Smooth muscle cell (in vitro differentiated cells): ENCODE results near the gene SPAG16. TPM values are rescaled to one million over a fixed set of nuclear protein-coding genes. Genes with fewer than 3 reads are reported as not detected.

ENCODE experiments used
- DNase-seq: peaks from one replicate; lab custom pipeline; 2025; ENCODE audit not compliant: unreplicated experiment; lab: John Stamatoyannopoulos, UW
- H2AFZ ChIP-seq: fragments of 200-600 bp; sonication (generic); 2 replicates; pipeline ENCODE4 v1.6.0; 2016; ENCODE audit warnings: antibody characterized with exemption, low read depth, mild to moderate bottlenecking
- H3F3A ChIP-seq: fragments of 200-600 bp; sonication (generic); 2 replicates; pipeline ENCODE4 v1.6.0; 2017; ENCODE audit warnings: antibody characterized with exemption, low read depth
- H3K27ac ChIP-seq: fragments of 200-600 bp; sonication (generic); 2 replicates; pipeline ENCODE4 v1.5.1; 2016; ENCODE audit warnings: low read depth, mild to moderate bottlenecking
- H3K27me3 ChIP-seq: fragments of 200-600 bp; sonication (generic); 2 replicates; pipeline ENCODE4 v1.6.1; 2016; ENCODE audit warnings: low read depth, mild to moderate bottlenecking
- H3K36me3 ChIP-seq: fragments of 200-600 bp; sonication (generic); 2 replicates; pipeline ENCODE4 v1.5.1; 2016; ENCODE audit warnings: low read depth
- H3K4me1 ChIP-seq: fragments of 200-600 bp; sonication (generic); 2 replicates; pipeline ENCODE4 v1.5.1; 2016; ENCODE audit warnings: low read depth
- H3K4me2 ChIP-seq: fragments of 200-600 bp; sonication (generic); 2 replicates; pipeline ENCODE4 v1.6.0; 2016; ENCODE audit warnings: mild to moderate bottlenecking
- H3K4me3 ChIP-seq: fragments of 200-600 bp; sonication (generic); 2 replicates; pipeline ENCODE4 v1.5.1; 2016; ENCODE audit warnings: mild to moderate bottlenecking
- H3K79me2 ChIP-seq: fragments of 200-600 bp; sonication (generic); 2 replicates; pipeline ENCODE4 v1.6.0; 2016; ENCODE audit warnings: low read depth, mild to moderate bottlenecking
- H3K9ac ChIP-seq: fragments of 200-600 bp; sonication (generic); 2 replicates; pipeline ENCODE4 v1.6.0; 2016; ENCODE audit warnings: low read depth
- H3K9me3 ChIP-seq: fragments of 200-600 bp; sonication (generic); replicated peaks from 2 replicates; pipeline ENCODE4 v1.5.1; 2016; ENCODE audit warnings: low read depth
- H4K20me1 ChIP-seq: fragments of 200-600 bp; sonication (generic); 2 replicates; pipeline ENCODE4 v1.6.0; 2016; ENCODE audit warnings: low read depth
- CTCF ChIP-seq: fragments of 200-600 bp; sonication (generic); IDR thresholded peaks from 2 replicates; pipeline ENCODE4 v1.5.1; 2017; ENCODE audit warnings: borderline replicate concordance, mild to moderate bottlenecking, antibody characterized with exemption; ENCODE audit not compliant: insufficient read depth, poor library complexity, severe bottlenecking
- WGBS: methylation state at CpG from one replicate; pipeline ENCODE4 v1.1.7; 2016; ENCODE audit warnings: low lambda C conversion rate; 5-methylcytosine and 5-hydroxymethylcytosine counted together
- polyA plus RNA-seq: library from polyadenylated mRNA; unstranded; fragments of >200 nt; fragmentation: Nextera tagmentation; extraction: Ambion mirVana; gene quantifications from 2 replicates; pipeline ENCODE4 v1.2.1, GENCODE V29; 2016
- total RNA-seq: library from RNA; depleted of rRNA; stranded (reverse); fragments of >200 nt; gene quantifications from 2 replicates; pipeline ENCODE4 v1.2.3, GENCODE V29; 2014

SPAG16 gene
- total and polyA plus RNA-seq, 2 experiments from 2014 or later, result 32.1 to 40.6 TPM

- H3K4me3 ChIP-seq, result no peak overlapping the region
- H4K20me1 ChIP-seq, result no peaks in the 10 kb centered on the region
- H3F3A ChIP-seq, result no peaks in the 10 kb centered on the region
- H3K4me2 ChIP-seq, result no peak overlapping the region
- H3K9me3 ChIP-seq, result no peaks in the 10 kb centered on the region
- no peaks in the 10 kb centered on the region for H3K27me3 ChIP-seq
- no peak overlapping the region for H3K9ac ChIP-seq
- no peak for TF ChIP-seq CTCF
- WGBS, result 93% methylated on average over 2 of the region's 2 CpGs
- H3K4me1 ChIP-seq, result no peaks in the 10 kb centered on the region
- H3K27ac ChIP-seq, result no peak overlapping the region
- no peaks in the 10 kb centered on the region for H3K79me2 ChIP-seq
- H2AFZ ChIP-seq, result no peak overlapping the region
- no peak for DNase-seq
- no peaks in the 10 kb centered on the region for H3K36me3 ChIP-seq
Measured at GRCh38 chr2:213422211-213422610, 137.9 kb downstream of the SPAG16 start.

GRCh38 chr2:213425618-213426017 is 141.4 kb downstream of the SPAG16 start:
- TF ChIP-seq CTCF, result no peak

GRCh38 chr2:213429516-213429915 is 145.3 kb downstream of the SPAG16 start:
- no peak overlapping the region for H3K4me2 ChIP-seq
- peaks cover 3% of the 10 kb centered on the region for H3K9me3 ChIP-seq
- no peak overlapping the region for H3K27ac ChIP-seq
- WGBS, result 71% methylated on average over 2 of the region's 2 CpGs
- H3K4me3 ChIP-seq, result no peak overlapping the region
- H3K79me2 ChIP-seq, result no peaks in the 10 kb centered on the region
- no peak for DNase-seq
- no peak overlapping the region for H3K9ac ChIP-seq
- no peak for TF ChIP-seq CTCF
- H3K4me1 ChIP-seq, result no peaks in the 10 kb centered on the region
- H3K27me3 ChIP-seq, result no peaks in the 10 kb centered on the region
- H4K20me1 ChIP-seq, result no peaks in the 10 kb centered on the region
- H3F3A ChIP-seq, result no peaks in the 10 kb centered on the region
- H2AFZ ChIP-seq, result no peak overlapping the region
- H3K36me3 ChIP-seq, result no peaks in the 10 kb centered on the region

More at GRCh38 chr2:213425618-213426017, 141.4 kb downstream of the SPAG16 start:
- H3K79me2 ChIP-seq, result no peaks in the 10 kb centered on the region
- H4K20me1 ChIP-seq, result no peaks in the 10 kb centered on the region
- no peak for DNase-seq
- no peak overlapping the region for H3K9ac ChIP-seq
- no peaks in the 10 kb centered on the region for H3K4me1 ChIP-seq
- H3F3A ChIP-seq, result no peaks in the 10 kb centered on the region
- no peaks in the 10 kb centered on the region for H3K36me3 ChIP-seq
- no peak overlapping the region for H3K4me3 ChIP-seq
- WGBS, result 88% methylated on average over 1 of the region's 1 CpG
- no peaks in the 10 kb centered on the region for H3K27me3 ChIP-seq
- H2AFZ ChIP-seq, result no peak overlapping the region
- H3K27ac ChIP-seq, result no peak overlapping the region
- peaks cover 3% of the 10 kb centered on the region for H3K9me3 ChIP-seq
- no peak overlapping the region for H3K4me2 ChIP-seq

GRCh38 chr2:213443921-213444320 is 159.7 kb downstream of the SPAG16 start:
- DNase-seq, result no peak

More at GRCh38 chr2:213443921-213444320, 159.7 kb downstream of the SPAG16 start:
- H3K27me3 ChIP-seq, result no peaks in the 10 kb centered on the region
- no peaks in the 10 kb centered on the region for H3K36me3 ChIP-seq
- 55% methylated on average over 2 of the region's 2 CpGs for WGBS
- no peak for TF ChIP-seq CTCF
- no peak overlapping the region for H3K4me2 ChIP-seq
- no peak overlapping the region for H2AFZ ChIP-seq
- no peak overlapping the region for H3K27ac ChIP-seq
- no peak overlapping the region for H3K4me3 ChIP-seq
- no peaks in the 10 kb centered on the region for H3K79me2 ChIP-seq
- H3K9me3 ChIP-seq, result peaks cover 3% of the 10 kb centered on the region
- no peaks in the 10 kb centered on the region for H4K20me1 ChIP-seq
- H3F3A ChIP-seq, result no peaks in the 10 kb centered on the region
- no peaks in the 10 kb centered on the region for H3K4me1 ChIP-seq
- H3K9ac ChIP-seq, result no peak overlapping the region
